ENCODE measurements around the gene ELAVL1.

DNA sequence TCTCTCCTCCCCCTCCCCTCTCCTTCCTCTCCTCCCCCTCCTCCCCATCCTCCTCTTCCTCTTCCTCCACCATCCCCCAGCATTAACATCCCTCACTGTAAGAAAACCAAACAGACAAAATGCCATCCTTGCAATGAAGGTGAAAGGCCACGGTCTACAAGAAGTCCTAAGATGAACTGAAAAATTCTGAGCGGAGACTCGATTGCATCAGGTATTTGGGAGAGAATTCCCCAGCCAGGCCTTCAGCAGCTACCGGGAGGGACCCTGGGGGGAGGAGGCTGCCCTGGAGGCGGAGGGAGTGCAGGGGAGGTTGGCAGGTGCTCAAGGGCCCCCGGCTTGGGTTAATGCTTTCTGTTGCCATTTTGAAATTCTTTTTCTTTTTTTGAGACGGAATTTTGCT is 51.9 kb downstream of the ELAVL1 start:
- TF ChIP-seq EZH2phosphoT487 (IDR thresholded peaks at IDR 0.05; ENCODE audit: borderline replicate concordance, low read length) (no peak), EZH2 (IDR thresholded peaks at IDR 0.05; ENCODE audit: low read length, unreplicated experiment) (no peak)
- TF ChIP-seq, protein P1, sequence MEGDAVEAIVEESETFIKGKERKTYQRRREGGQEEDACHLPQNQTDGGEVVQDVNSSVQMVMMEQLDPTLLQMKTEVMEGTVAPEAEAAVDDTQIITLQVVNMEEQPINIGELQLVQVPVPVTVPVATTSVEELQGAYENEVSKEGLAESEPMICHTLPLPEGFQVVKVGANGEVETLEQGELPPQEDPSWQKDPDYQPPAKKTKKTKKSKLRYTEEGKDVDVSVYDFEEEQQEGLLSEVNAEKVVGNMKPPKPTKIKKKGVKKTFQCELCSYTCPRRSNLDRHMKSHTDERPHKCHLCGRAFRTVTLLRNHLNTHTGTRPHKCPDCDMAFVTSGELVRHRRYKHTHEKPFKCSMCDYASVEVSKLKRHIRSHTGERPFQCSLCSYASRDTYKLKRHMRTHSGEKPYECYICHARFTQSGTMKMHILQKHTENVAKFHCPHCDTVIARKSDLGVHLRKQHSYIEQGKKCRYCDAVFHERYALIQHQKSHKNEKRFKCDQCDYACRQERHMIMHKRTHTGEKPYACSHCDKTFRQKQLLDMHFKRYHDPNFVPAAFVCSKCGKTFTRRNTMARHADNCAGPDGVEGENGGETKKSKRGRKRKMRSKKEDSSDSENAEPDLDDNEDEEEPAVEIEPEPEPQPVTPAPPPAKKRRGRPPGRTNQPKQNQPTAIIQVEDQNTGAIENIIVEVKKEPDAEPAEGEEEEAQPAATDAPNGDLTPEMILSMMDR (conservative IDR thresholded peaks at IDR 0.05; ENCODE audit: low read depth, low read length), result no peak
